DMS 273 treated with DMSO at 0.1 percent for 48 hours (cell line): ENCODE results near the gene ETV7.
"Not testable (repeated sequence)": the region's sequence is repeated elsewhere in the genome, so short reads cannot be mapped to it uniquely, and the experiment has no call there.

Source experiments
- DNase-seq: peaks from one replicate; lab custom pipeline; 2025; lab: John Stamatoyannopoulos, UW

Gene ETV7

GRCh38 chr6:36340306-36340617 is 47.2 kb downstream of the ETV7 start:
- DNase-seq, result no peak

GRCh38 chr6:36339146-36339545 is 48.3 kb downstream of the ETV7 start:
- DNase-seq, result no peak

DNA sequence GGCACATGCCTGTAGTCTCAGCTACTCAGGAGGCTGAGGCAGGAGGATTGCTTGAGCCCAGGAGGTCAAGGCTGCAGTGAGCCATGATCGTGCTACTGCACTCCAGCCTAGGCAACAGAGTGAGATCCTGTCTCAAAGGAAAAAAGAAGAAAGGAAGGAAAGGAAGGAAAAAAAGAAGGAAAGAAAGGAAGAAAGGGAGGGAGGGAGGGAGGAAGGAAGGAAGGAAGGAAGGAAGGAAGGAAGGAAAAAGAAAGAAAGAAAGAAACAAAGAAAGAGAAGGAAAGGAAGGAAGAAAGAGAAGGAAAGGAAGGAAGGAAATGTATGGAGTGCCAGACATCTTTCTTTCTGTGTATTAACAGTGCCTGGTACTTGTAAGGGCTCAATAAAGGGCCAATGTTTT is 49.2 kb downstream of the ETV7 start:
- not testable (repeated sequence) for DNase-seq

- no peak for DNase-seq
Observed at GRCh38 chr6:36337814-36338213, 49.7 kb downstream of the ETV7 start.

DNA sequence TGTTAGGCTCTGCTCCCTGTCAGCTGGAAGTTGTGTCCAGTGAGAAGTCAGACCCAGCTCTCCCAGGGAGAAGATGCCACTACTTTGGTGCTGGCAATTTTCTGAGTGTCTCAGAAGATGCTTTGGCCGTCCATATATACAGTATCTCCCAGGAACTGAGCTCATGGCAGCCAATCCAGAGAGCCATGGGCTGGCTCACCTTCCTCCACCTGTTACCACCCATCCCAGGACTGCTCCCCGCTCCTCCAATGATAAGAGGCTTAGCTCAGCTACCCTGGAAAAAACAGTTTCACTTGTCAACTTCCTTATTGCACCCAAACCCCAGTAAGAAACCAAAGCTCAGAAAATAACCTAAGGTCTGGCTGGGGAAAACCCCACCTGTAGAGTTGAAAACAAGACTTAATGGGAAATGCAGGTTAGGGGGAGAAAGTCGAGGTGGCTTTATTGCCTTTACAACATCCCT is 50.7 kb downstream of the ETV7 start, which contains the start of gene BNIP5:
TSS of gene BNIP5 (minus strand) at position 110 of the 463 bp plus-strand sequence. CDS start 6,198 bp downstream, outside the sequence.
- DNase-seq, result no peak

DNA sequence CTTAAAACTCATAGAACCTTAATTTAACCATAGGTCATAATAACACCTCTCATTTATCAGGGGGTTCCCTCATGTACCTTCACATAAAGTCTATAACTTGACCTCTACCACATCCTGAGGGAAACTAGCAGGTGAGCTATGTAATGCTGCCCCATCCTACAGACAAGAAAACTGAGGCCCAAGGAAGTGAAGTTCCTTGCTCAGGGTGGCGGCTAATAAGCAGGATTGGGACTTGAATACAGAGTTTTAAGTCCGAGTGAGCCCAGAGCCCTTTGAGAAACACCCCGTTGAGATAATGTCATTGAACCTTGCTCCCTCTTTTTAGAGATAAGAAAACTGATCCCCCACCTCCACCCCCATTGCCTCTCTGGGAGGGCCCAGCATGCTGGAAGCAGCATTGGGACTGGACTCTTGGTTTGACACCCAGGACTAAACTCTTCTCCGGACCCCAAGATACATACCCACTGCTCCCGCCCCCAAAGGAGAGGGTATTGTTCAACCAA is 51.2 kb downstream of the ETV7 start:
- DNase-seq, result no peak

DNA sequence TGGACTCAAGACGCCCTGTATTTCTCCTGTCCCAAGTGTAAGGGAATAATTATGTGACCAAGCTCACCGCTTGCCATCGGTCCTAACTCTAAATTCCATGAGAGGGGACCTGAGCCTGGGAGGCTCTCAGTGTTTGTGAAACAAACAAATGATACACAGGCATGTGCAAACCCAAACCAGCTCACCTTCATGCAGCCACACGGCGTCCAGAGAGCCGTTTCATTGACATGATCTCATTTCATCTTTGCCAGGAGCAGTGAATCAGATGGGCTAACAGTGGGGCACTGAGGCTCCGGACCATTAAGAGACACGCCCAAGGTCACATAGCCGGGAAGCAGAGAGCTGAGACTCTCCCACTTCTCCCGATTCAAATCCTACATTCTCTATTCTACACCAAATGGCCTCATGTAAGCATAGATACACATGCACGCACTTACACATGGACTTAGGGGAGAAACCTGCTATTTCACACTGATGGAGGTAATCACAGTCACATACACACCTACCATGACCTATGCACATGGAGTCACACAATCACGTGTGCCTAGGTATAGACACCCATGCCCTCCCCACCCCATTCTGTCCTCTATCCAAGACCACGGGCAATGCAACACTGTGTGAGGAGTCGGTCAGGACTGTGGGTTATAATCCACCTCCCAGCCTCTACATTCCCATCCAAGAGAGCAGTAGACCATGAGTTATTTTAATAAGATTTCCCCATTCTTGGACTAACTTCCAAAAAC is 51.8 kb downstream of the ETV7 start:
- DNase-seq, result no peak

DNA sequence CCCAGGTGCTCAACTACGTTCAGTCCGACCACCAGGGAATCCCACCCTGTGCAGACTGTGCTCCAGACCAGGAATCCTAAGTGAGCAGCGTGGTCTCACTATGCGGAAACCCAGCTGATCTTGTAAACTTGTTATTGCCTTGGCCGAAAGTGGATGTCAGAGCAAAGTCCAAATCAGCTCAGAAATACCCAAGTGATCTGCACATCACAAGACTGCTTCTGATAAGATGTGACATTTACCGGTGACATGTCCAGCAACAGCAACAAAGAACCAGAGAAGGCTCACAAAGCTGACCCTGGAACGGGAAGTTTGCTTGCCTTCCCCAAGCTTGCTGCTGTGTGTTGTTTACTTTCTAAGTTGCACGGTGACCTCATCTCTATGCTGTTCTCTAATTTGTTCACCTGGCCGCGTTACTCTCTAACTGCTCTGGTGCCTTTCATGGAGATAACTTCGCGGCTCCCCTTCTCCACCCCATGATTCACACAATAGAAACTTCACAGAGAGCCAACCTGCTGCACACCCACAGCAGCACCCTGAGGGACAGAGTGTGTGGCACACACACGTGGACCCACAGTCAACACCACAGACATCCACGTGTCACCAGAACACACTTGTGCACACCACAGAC is 52.5 kb downstream of the ETV7 start:
- no peak for DNase-seq

GRCh38 chr6:36333931-36334725 is 53.3 kb downstream of the ETV7 start:
- DNase-seq, result no peak

DNA sequence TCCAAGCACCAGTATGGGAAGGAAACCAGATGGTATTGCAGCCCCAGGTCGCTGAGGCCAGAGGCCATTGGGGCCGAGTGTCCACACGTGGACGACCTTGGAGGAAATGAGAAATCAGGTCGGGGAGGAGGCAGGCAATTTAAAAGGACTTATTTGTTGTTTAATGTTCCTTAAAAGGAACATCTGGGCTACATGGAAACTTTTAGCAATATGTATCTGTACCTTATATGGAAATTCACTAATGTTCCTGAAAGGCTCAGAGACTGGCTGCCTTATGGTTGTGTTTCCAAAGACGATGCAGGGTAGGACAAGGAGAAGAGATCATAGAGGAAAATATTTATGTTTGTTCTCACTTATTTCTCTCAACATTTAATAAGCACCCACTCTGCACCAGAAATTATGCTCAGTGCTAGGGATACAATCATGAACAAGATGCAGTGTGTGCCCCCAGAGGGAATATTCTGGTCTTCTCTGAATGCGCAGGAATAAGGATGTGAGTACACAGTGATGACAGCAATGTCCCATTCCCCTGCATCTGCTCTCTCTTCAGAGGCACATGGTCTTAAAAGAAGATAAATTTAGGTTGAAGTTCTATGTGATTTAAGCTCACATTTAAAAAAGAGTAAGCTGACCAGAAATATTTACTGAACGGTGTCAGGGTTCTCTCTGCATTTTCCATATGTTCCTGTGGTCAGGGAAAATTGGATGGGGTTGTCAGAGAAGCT is 54.1 kb downstream of the ETV7 start:
- no peak for DNase-seq

GRCh38 chr6:36331381-36331780 is 56.1 kb downstream of the ETV7 start:
- no peak for DNase-seq

DNA sequence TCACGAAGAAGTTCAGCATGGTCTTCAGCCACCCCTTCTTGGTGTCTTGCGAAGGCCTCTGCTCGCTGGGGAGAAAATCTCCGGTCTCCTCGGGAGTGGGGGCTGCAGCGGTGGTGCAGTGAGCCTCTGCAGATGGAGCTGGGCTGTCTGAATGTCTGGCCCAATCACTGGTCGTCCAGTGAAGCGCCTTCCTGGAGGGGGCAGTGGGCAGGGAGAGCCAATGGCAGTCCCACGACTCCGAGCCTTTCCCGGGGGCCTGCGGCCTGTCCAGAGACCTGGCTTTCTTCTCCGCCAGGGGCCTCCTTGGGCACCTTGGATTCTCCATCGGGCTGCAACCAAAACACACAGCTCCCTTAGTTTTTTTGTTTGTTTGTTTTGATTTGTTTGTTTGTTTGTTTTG is 57.1 kb downstream of the ETV7 start:
- DNase-seq, result no peak

- DNase-seq, result no peak
Observed at GRCh38 chr6:36329798-36330291, 57.6 kb downstream of the ETV7 start.

- no peak for DNase-seq
Observed at GRCh38 chr6:36328600-36328999, 58.9 kb downstream of the ETV7 start.

DNA sequence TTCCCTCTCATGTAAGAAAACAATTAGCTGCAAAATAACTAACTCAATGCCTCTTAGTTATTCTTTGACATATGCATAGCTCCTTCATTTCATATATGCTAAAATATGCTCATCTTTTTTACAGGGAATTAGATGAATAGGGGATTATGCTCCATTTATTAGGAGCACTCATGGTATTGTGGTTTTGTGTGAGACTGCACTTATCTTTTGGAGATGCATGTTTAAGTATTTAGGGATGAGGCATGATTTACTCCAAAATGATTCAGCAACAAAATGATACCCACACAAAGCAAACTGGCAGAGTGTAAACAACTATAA is 59.6 kb downstream of the ETV7 start:
- no peak for DNase-seq

- no peak for DNase-seq
Observed at GRCh38 chr6:36327226-36327918, 60.1 kb downstream of the ETV7 start.

- no peak for DNase-seq
Observed at GRCh38 chr6:36326356-36326995, 61.0 kb downstream of the ETV7 start.

DNA sequence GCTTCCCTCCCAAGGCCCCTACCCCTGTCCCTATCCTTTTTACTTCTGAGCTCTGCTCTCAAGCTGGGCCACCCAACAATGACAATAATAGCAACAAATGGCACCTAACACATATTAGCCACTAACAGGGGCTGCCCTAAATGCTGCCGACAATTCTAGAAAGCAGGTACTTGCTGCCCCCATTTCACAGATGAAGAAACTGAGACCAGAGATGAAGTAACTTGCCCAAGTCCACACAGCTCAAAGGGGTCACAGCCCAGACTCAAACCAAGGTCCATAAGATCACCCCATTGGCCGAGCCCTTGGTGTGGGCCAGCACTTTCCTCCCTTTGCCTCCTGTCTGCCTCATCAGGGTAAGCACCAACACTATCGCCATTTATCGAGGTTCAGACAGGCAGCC is 62.8 kb downstream of the ETV7 start:
- no peak for DNase-seq

DNA sequence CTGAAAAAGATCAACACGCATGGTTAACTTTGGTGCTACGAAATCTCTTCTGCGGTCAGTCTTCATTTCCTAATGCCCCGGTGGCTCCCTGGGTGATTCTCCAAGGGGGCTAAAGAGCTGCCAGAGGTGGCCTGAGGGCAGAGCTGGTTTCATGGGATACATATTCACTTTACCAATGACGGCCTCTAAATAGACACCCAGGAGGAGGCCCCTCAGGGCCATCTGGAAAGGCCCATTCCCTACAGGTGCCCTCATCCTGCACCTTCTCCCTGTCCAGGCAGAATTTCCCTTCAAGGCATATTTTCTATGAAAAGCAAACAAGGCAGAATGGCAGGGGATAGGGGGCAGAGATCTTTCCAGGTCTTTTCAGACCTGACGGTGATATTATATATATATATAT is 63.3 kb downstream of the ETV7 start:
- no peak for DNase-seq

- no peak for DNase-seq
Observed at GRCh38 chr6:36323062-36323461, 64.4 kb downstream of the ETV7 start.

- DNase-seq, result no peak
Observed at GRCh38 chr6:36322591-36322990, 64.9 kb downstream of the ETV7 start.
